Activated CD4-positive, alpha-beta T cell treated with anti-CD3 and anti-CD28 coated beads for 36 hours (primary cell): Measurements from ENCODE around the gene E2F8. TPM values are rescaled to one million over a fixed set of nuclear protein-coding genes. Genes with fewer than 3 reads are reported as not detected.
"Not testable (repeated sequence)": the region's sequence is repeated elsewhere in the genome, so short reads cannot be mapped to it uniquely, and the experiment has no call there.

Source experiments
- ATAC-seq: fragments of 200-7000 bp; cut with Tn5 transposase; one replicate; pipeline ENCODE4 v1.10.0; 2021; ENCODE audit warnings: mild to moderate bottlenecking, moderate library complexity
- CTCF ChIA-PET: fragments of 350-600 bp; sonication (Branson Sonifier 250); formaldehyde crosslinking; loops from one replicate; lab custom pipeline; 2021; ENCODE audit warnings: antibody characterized with exemption; lab: Charles Lee
- POLR2A ChIA-PET: fragments of 350-600 bp; sonication (Branson Sonifier 250); formaldehyde crosslinking; loops from one replicate; lab custom pipeline; 2021; ENCODE audit warnings: antibody characterized with exemption, inconsistent platforms; lab: Charles Lee
- DNase-seq: peaks from one replicate; pipeline ENCODE4 v3.0.0-alpha.2; 2020
- H3K27ac Mint-ChIP-seq: one replicate; pipeline ENCODE4 v1.8.0; 2021; ENCODE audit warnings: mixed read lengths
- H3K27me3 Mint-ChIP-seq: one replicate; pipeline ENCODE4 v1.8.0; 2021; ENCODE audit warnings: mixed read lengths
- H3K36me3 Mint-ChIP-seq: one replicate; pipeline ENCODE4 v1.8.0; 2021; ENCODE audit warnings: low read depth, mixed read lengths
- H3K4me1 Mint-ChIP-seq: one replicate; pipeline ENCODE4 v1.8.0; 2021; ENCODE audit warnings: mixed read lengths
- H3K4me3 Mint-ChIP-seq: one replicate; pipeline ENCODE4 v1.8.0; 2021; ENCODE audit warnings: mild to moderate bottlenecking, moderate library complexity, mixed read lengths
- H3K9me3 Mint-ChIP-seq: one replicate; pipeline ENCODE4 v1.8.0; 2021; ENCODE audit warnings: low read depth, mixed read lengths
- intact Hi-C, 2 experiments: fragments of 100-400 bp; cut with DNase I in 1 of 2; cut with micrococcal nuclease in 1 of 2; formaldehyde crosslinking; loops; one replicate each; pipeline versions ENCODE4 v1.14.2 to v1.15.1; 2022 to 2024; cut with DNase I, micrococcal nuclease
- total RNA-seq, 2 experiments: library from RNA; stranded (reverse); gene quantifications; one replicate each; pipeline ENCODE4 v1.2.3, GENCODE V29; 2021

Gene E2F8
- total RNA-seq, 2 experiments from 2014 or later: 18.0 to 22.2 TPM

- POLR2A ChIA-PET, H3K4me1 Mint-ChIP-seq, intact Hi-C loops, DNase-seq, ATAC-seq, H3K27ac Mint-ChIP-seq, H3K4me3 Mint-ChIP-seq, CTCF ChIA-PET, H3K36me3 Mint-ChIP-seq, H3K9me3 Mint-ChIP-seq: not testable (repeated sequence)
- peaks cover 29% of the 10 kb centered on the region for H3K27me3 Mint-ChIP-seq
These were observed 32.5 kb upstream of the E2F8 start for GRCh38 chr11:19273219-19273618.

- Mint-ChIP-seq H3K4me3 (no peak overlapping the region), H3K36me3 (no peaks in the 10 kb centered on the region), H3K9me3 (no peaks in the 10 kb centered on the region), H3K4me1 (no peaks in the 10 kb centered on the region), H3K27ac (no peak overlapping the region), H3K27me3 (peaks cover 34% of the 10 kb centered on the region)
- intact Hi-C loops: no loop called here
- CTCF ChIA-PET: interaction anchor here (1.1 to 1.6 kb wide), 2 partner anchors 9 to 11 kb away, joined by 3 to 4 read pairs; no protein-coding TSS in a partner anchor
- ATAC-seq (no peak), DNase-seq (no peak)
- POLR2A ChIA-PET: no interaction called here
These were observed 28.2 kb upstream of the E2F8 start for GRCh38 chr11:19268909-19269308.

GRCh38 chr11:19267567-19267966 is 26.8 kb upstream of the E2F8 start:
- no peak overlapping the region for H3K27ac Mint-ChIP-seq
- H3K9me3 Mint-ChIP-seq: no peaks in the 10 kb centered on the region
- H3K36me3 Mint-ChIP-seq: no peaks in the 10 kb centered on the region
- H3K27me3 Mint-ChIP-seq: peaks cover 34% of the 10 kb centered on the region
- intact Hi-C loops: no loop called here
- no peak for DNase-seq
- no peaks in the 10 kb centered on the region for H3K4me1 Mint-ChIP-seq
- ChIA-PET POLR2A (no interaction called here), CTCF (interaction anchor here (1.9 kb wide), 1 partner anchor 9 kb away, joined by 4 read pairs; no protein-coding TSS in a partner anchor)
- no peak overlapping the region for H3K4me3 Mint-ChIP-seq
- ATAC-seq: no peak

- H3K4me3 Mint-ChIP-seq: no peak overlapping the region
- POLR2A ChIA-PET: no interaction called here
- H3K27me3 Mint-ChIP-seq: peaks cover 7% of the 10 kb centered on the region
- H3K27ac Mint-ChIP-seq: no peak overlapping the region
- intact Hi-C loops: no loop called here
- DNase-seq: no peak
- H3K9me3 Mint-ChIP-seq: no peaks in the 10 kb centered on the region
- H3K36me3 Mint-ChIP-seq: no peaks in the 10 kb centered on the region
- CTCF ChIA-PET: interaction anchor here (1.5 kb wide), 1 partner anchor 291 kb away, joined by 3 read pairs; no protein-coding TSS in a partner anchor
- ATAC-seq: no peak
- no peaks in the 10 kb centered on the region for H3K4me1 Mint-ChIP-seq
These were observed 22.6 kb upstream of the E2F8 start for GRCh38 chr11:19263333-19263732.

GRCh38 chr11:19259487-19260345 is 19.0 kb upstream of the E2F8 start:
- Mint-ChIP-seq H3K27me3 (peaks cover 2% of the 10 kb centered on the region), H3K9me3 (no peaks in the 10 kb centered on the region), H3K36me3 (no peaks in the 10 kb centered on the region), H3K27ac (no peak overlapping the region), H3K4me3 (no peak overlapping the region), H3K4me1 (no peaks in the 10 kb centered on the region)
- intact Hi-C loops: loop anchor here (1.0 to 5.0 kb wide), 2 partner anchors 187 to 294 kb away; no protein-coding TSS in a partner anchor
- ATAC-seq (peak; percentile 76), DNase-seq (peak; percentile 81)
- ChIA-PET POLR2A (no interaction called here), CTCF (interaction anchor here (0.6 to 2.4 kb wide), 22 partner anchors 8 to 644 kb away, joined by 3 to 12 read pairs (median 3); no protein-coding TSS in a partner anchor)

GRCh38 chr11:19258641-19259230 is 18.0 kb upstream of the E2F8 start:
- CTCF ChIA-PET: interaction anchor here (0.7 to 2.4 kb wide), 8 partner anchors 8 to 284 kb away, joined by 3 to 12 read pairs (median 4); no protein-coding TSS in a partner anchor

GRCh38 chr11:19254441-19254840 is 13.7 kb upstream of the E2F8 start:
- ATAC-seq, H3K9me3 Mint-ChIP-seq, DNase-seq, H3K27me3 Mint-ChIP-seq, H3K4me3 Mint-ChIP-seq, H3K27ac Mint-ChIP-seq, intact Hi-C loops, POLR2A ChIA-PET, H3K36me3 Mint-ChIP-seq, H3K4me1 Mint-ChIP-seq, CTCF ChIA-PET: not testable (repeated sequence)

More at GRCh38 chr11:19258641-19259230, 18.0 kb upstream of the E2F8 start:
- no peaks in the 10 kb centered on the region for H3K36me3 Mint-ChIP-seq
- peaks cover 2% of the 10 kb centered on the region for H3K27me3 Mint-ChIP-seq
- intact Hi-C loops: loop anchor here (1.0 to 5.0 kb wide), 2 partner anchors 186 to 295 kb away; no protein-coding TSS in a partner anchor
- no peak for DNase-seq
- no peak for ATAC-seq
- H3K4me3 Mint-ChIP-seq: no peak overlapping the region
- H3K9me3 Mint-ChIP-seq: no peaks in the 10 kb centered on the region
- H3K27ac Mint-ChIP-seq: no peak overlapping the region
- H3K4me1 Mint-ChIP-seq: no peaks in the 10 kb centered on the region
- POLR2A ChIA-PET: no interaction called here

GRCh38 chr11:19253817-19254216 is 13.1 kb upstream of the E2F8 start:
- Mint-ChIP-seq H3K9me3 (peaks cover 2% of the 10 kb centered on the region), H3K4me3 (no peak overlapping the region), H3K4me1 (no peaks in the 10 kb centered on the region), H3K27ac (no peak overlapping the region), H3K27me3 (peaks cover 5% of the 10 kb centered on the region), H3K36me3 (no peaks in the 10 kb centered on the region)
- ChIA-PET POLR2A (no interaction called here), CTCF (no interaction called here)
- intact Hi-C loops: no loop called here
- DNase-seq (no peak), ATAC-seq (no peak)

- ChIA-PET CTCF (interaction anchor here (1.5 kb wide), 1 partner anchor 182 kb away, joined by 4 read pairs; no protein-coding TSS in a partner anchor), POLR2A (no interaction called here)
- H3K27ac Mint-ChIP-seq: no peak overlapping the region
These were observed 12.5 kb upstream of the E2F8 start for GRCh38 chr11:19253153-19253745.

GRCh38 chr11:19252394-19253152 is 11.8 kb upstream of the E2F8 start:
- ChIA-PET CTCF (interaction anchor here (1.1 to 1.5 kb wide), 2 partner anchors 14 to 182 kb away, joined by 4 read pairs; no protein-coding TSS in a partner anchor), POLR2A (no interaction called here)
- peaks cover 13% of the 10 kb centered on the region for H3K27me3 Mint-ChIP-seq
- ATAC-seq: no peak
- H3K36me3 Mint-ChIP-seq: no peaks in the 10 kb centered on the region
- H3K9me3 Mint-ChIP-seq: peaks cover 2% of the 10 kb centered on the region
- H3K27ac Mint-ChIP-seq: no peak overlapping the region
- no peak overlapping the region for H3K4me3 Mint-ChIP-seq
- no peaks in the 10 kb centered on the region for H3K4me1 Mint-ChIP-seq
- intact Hi-C loops: no loop called here
- DNase-seq: no peak

More at GRCh38 chr11:19253153-19253745, 12.5 kb upstream of the E2F8 start:
- ATAC-seq: no peak
- intact Hi-C loops: no loop called here
- no peak for DNase-seq
- H3K27me3 Mint-ChIP-seq: peaks cover 7% of the 10 kb centered on the region
- H3K4me3 Mint-ChIP-seq: no peak overlapping the region
- no peaks in the 10 kb centered on the region for H3K36me3 Mint-ChIP-seq
- no peaks in the 10 kb centered on the region for H3K4me1 Mint-ChIP-seq
- peaks cover 2% of the 10 kb centered on the region for H3K9me3 Mint-ChIP-seq
